ENCODE data around the gene SSBP1.
A peak's percentile ranks its signal among the peaks of the same experiment; 100 is the strongest.
"Not testable (repeated sequence)": the region's sequence is repeated elsewhere in the genome, so short reads cannot be mapped to it uniquely, and the experiment has no call there.

The SSBP1 gene

DNA sequence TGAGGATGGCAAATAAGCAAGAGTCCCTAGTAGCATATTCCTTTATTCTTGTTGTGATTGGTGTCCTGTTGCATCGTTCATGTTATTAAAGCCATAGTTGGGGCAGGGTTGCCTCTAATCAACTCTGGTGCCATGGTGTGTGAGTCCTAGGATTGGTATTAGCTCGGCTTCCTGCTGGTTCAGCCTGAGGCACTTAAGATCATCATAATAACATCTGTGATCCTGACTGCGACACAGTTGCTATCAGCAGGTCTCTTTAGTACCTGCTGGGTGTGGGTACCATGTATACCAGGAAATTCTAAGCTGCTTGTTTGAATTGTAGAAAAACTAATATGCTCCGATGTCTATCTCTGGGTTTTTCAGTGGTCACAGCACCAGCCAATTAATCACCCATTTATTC, 28.4 kb upstream of the SSBP1 start:
- no peak for DNase-seq

DNA sequence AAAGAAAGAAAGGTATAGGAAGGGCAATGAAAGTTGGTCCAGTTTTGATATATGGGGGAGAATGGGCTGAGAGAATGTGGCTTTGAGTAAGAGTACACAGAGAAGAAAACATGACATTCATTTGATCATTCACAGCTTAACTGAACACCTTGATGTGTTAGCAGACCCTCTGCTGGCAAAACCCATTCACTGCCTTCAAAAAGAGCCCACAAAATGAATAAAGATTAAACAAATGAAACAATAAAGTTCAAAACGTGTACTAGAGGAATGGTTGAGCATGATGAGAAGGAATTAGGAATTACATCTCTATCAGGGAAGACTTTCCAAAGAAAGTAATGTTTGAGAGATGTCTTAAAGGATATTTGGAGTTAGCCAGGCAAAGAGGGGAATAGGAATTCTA, 27.9 kb upstream of the SSBP1 start:
- no peak for DNase-seq

DNA sequence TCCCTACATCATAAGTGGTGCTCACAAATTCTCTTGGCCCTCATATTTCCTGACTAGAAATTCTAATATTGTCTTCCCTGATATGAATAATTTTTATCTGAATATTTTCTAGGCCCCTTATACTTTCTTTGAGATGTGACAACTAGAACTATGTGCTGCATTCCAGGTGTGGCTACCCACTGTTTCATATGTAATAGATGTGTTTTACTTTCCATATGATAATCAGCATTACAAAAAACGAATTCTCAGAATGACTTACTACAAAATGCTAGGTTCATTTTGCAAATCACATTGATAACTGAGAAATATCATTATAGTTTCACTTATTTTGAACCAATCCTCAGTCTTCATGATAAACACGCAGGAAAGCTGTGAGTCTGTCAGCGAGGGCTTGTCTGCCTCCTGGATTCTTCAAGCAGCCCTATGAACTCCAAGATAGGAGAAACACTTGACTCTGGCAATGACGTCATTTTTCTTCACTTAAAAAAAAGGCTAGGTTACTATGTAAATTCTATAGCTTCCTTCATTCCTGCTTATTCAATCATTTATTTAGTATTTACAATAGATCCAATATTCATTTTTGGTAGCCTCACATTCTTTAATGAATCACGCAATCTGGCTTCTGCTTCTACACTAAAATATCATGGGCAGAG, 25.4 kb upstream of the SSBP1 start:
- DNase-seq = no peak

DNA sequence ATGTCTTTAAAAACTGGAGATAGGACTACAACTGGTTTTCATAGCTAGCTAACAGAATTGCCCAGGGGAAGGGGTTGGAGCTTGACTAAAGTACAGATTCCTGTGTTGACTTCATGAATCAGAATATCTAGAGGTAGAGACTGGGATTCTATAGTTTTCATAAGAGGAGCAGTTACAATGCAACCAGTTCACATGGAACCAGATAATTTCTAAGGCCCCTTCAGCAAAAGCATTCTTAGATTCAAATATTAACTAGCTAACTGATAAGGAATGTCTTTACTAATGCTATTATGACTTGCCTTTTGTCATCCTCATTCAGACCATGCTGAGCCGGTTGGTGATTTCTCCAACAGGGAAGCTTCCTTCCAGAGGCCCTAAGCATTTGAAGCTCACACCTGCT, 24.3 kb upstream of the SSBP1 start:
- DNase-seq = no peak

DNA sequence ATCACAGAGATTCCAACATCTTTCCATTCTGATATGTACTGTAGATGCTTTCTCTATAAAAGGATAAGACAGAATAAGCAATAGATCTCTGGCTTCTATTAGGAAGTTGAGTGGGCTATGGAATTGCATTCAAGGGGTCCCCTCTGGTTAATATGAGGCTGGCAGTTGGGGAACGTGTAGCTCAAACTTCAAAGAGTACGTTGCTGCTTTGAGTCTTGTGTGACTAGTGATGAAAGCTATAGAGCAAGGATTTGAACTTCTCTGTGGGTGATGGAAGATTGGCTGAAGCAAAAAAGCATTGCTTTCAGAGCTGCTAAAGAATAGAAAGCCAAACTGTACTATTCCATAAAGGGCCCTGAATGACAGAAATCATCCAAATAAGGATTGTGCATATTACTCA, 23.6 kb upstream of the SSBP1 start:
- no peak for DNase-seq

DNA sequence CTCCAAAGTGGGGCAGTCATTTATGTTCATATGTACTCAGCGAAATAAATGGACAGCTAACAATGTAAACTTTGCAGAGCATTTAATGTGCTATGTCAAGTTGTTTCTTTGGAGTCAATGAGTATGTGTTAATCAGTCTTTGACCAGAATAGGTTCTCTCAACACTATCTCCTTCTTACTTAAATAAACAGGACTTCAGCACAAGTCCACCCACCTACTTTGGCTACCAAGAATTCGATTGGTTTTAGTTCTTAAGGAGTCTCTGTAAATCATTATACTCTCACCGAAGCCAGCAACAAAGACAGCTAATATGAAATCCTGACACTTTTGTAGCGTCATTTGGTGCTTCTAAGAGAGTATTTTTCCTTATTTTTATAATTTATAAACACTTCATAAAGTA, 23.1 kb upstream of the SSBP1 start:
- DNase-seq = no peak

DNA sequence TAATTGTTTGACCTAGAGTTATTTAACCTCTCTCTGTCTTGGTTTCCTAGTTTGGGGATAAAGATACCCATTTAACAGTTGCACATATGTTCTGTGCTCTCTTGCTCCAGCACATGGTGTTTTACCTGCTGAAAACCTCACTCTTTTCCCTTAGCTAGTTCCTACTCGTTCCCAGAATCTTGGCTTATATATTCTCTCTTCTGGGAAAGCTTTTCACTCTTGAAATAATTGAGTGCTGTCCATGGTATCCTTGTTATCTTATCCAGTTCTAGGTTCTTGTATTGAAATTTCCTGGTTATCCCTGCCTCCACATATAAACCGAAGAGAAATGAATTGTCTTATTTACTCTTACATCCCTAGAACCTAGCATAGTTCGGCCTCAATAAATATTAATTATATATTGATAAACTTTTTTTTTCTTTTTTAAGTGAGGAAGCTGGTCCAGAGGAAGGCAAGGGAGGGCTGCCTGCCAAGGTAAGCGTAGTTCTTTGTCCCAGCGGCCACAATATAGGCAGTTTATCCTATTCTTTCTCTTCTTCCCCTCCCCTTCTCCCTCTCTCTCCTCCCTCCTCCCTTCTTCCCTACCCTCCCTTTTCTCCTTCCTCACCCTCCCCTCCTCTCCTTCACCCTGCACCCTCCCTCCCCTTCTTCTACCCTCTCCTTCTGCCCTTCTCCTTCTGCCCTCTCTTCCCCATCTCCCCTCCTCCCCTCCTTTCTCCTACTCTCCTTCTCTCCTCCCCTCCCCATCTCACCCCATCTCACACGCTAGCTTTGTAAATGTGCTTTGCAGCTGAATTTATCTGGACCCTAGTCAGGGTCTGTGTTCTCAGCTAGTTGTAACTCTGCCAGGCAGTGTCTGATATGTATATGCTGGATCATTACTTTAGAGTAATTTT, 22.1 kb upstream of the SSBP1 start:
- DNase-seq = no peak

DNA sequence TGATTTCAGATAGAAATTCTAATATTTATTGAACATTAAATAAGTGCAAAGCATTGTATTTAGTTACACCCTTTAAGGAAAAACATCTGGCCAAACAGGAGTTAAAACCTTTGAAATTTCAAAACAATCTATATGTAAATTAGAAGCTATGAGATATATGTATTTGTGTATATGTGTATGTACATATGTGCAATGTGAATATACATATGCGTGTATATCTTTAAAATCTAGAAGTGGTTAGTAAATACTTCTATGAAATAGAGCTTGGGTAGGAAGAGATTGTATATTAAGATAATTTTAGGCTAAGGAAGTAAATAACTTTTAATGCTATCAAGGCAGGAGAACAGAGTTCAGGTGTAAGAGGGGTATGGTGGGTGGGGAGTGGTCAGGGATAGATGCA, 20.7 kb upstream of the SSBP1 start:
- DNase-seq = no peak

DNA sequence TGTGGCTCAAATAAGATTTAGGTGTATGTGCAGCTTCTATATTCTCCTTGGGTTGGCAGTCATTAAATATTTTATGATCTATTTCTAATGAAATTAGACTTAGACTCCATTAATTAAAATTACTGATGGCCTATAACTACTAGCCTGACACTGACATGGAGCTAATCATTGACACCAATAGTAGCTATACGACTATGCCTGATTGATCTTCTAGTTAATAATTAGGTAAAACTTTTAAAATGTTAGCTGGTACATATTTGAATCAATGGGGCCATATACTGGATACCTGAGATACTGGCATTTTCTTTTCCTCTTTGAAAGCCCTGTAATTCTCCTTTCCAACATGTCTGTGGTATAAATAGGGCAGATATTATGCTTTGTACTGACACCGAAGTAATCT, 15.6 kb upstream of the SSBP1 start:
- no peak for DNase-seq

DNA sequence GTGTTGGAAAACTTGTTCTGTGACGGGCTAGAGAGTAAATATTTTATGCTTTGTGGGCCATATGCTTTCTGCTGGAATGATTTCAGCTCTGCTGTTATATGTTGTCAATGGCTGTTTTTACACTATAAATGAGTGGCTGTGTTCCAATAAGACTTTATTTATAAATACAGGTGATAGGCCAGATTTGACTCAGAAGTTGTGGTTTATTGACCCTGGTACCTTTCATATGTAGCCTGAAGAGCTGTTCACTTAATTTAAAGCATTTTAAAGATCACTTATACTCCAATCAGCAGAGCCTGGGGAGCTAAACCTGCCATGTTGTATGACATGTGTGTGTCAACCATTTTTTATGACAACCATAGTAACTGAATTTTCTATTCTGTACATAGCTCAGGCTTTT, 9.1 kb upstream of the SSBP1 start:
- no peak for DNase-seq

DNA sequence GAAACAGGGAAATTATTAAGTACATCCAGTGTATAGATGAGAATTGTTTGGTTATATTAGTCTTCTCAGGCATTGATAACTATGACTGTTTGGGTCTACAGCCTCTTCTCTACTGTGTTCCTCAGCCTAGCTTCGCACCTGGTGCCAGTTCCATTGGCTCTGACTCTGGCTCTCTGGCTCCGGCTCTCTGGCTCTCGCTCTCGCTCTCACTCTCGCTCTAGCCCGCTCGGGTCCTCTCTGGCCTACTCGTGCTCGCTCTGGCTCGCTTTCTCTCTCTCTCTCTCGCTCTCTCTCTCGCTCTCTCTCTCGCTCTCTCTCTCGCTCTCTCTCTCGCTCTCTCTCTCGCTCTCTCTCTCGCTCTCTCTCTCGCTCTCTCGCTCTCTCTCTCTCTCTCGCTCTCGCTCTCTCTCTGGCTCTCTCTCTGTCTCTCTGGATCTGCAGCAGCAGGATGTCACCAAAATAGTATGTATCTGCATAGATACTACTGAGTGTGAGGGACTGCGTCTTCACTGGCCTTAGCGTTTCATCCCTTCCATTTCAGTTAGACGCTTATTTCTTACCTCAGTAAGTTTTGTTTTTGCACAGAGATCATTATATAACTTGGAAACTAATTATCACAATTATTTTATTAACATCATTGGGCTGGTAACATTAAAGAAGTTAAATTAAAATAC, 6.5 kb upstream of the SSBP1 start:
- no peak for DNase-seq

DNA sequence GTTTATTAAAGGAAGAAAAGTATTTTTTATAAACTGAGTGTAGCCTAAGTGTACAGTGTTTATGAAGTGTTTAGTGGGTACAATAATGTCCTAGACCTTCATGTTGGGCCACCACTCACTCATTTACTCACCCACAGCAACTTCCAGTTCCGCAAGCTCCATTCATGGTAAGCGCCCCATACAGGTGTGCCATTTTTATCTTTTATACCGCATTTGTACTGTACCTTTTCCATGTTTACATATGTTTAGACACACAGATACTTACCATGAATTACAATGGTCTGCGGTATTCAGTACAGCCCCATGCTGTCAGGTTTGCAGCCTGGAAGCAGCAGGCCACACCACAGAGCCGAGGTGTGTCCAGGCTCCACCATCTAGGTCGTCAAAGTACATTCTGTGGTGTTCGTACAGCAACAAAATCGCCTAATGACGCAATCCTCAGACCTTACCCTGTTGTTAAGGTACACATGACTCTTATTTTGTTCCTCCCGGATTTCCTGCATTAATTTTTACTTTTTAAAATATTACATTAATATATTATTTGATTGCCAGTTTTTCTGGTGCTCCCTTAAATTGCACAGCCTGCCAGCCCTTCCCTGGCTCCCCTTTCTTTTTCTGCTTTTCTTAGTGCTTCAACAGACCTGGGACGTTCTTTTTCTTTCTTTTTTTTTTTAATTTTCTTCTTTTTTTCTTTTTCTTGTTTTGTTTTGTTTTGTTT, 881 bp upstream of the SSBP1 start:
- peak in 1 of 2 experiments; percentile 9 for DNase-seq

DNA sequence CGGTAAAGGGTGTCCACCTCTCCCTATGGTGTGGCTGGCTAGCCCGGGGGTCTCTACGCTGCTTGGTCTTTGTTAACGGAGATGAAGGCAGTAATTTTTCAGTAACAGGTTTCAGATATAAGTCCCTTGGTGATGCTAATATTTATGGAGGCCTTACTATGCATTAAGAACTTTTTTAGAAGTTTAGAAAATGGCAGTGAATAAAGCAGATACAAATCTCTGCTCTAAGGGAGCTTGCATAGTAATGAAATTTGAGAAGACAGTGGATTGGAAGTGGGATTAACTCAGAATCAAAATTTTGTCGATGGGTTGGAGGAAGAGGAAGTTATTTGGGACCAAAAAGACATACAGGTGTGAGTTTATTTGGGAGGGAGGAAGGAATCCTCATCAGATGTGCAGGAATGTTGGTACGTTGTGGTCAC, 445 bp downstream of the SSBP1 start:
- no peak for DNase-seq

DNA sequence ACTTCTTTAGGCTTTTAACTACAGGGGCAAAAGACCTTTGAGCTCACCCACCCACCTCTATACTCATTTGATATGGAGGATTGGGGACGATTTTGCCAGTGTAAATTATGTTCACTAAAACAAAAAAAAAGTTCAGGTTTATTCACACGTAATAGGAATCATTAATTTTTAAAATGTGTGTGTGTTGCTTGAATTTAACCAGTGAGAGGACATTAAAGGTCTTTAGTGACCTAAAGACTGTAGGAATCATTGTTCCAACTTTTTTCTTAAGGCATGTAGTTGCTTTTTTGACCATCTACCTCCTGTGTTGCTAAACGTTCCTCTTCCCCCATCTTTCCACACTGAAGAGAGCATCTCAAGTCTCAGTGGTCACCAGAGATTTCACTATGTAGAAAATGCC, 1.1 kb downstream of the SSBP1 start:
- DNase-seq = no peak

DNA sequence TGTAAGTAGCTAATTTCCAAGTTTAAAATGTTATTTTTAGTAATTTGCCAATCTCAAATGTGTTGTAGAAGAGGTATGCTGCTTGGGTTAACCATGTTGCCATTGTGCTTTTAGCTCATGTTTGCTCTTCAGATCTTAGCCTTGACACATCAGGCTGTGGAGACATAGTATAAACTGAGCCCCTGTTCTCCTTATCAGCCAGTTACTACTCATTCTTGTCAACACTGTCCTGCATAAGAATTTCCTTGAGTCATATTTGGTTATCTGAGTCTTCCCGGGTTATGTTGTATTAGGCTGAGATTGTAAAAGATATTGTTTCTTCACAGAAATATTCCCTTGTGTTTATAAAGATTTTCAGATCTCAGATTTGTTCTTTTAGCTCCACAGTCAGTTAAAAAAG, 4.1 kb downstream of the SSBP1 start:
- DNase-seq = no peak

DNA sequence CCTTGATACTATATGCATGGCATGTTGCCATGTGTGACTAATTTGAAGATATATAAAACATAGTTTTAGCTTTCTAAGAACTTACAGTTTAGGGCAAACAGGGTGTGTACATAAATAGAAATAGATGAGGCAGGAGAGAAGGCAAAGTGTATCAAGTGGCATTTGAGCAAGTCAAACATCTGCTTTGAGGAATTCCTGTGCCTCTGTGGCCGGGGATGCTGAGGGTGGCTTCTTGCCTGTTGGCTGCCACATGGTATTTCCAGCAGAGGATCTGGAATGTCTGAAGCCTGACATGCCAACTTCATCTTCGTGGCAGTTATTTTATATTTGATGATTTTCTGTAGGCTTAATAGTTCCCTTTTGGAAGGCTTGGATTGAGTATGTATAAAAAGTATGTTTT, 6.0 kb downstream of the SSBP1 start:
- DNase-seq = no peak

DNA sequence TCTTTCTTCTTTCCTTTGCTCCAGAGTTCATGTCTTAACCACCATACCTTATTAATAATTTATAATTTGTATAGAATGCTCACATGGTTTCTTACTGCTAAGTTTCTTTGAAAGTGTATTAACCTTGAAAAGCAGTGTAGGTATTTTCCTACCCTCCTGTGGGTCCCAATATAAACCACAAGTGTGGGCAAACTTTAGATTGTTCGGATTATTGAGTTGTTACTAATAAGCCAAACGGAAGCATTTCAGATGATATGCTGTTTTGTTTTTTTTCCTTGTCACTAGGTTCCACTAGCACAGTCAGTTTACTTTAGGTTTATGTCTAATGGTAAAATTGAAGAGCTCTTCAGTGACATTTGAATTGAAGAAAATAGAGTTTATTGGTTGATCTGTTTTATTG, 10.2 kb downstream of the SSBP1 start:
- no peak for DNase-seq

DNA sequence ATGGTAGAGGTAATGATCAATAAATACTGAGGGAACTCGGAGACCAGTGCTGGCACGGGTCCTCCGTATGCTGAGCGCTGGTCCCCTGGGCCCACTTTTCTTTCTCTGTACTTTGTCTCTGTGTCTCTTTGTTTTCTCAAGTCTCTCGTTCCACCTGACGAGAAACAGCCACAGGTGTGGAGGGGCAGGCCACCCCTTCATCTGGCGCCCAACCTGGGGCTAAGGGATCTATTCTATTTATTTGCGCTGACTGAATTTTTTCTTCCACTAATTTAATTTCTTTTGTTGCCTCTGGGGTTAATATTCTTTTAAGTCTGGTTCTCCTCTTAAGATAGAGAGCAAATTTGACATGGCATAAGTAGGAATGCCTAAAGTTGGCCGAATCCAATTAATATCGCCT, 13.7 kb downstream of the SSBP1 start:
- not testable (repeated sequence) for DNase-seq

DNA sequence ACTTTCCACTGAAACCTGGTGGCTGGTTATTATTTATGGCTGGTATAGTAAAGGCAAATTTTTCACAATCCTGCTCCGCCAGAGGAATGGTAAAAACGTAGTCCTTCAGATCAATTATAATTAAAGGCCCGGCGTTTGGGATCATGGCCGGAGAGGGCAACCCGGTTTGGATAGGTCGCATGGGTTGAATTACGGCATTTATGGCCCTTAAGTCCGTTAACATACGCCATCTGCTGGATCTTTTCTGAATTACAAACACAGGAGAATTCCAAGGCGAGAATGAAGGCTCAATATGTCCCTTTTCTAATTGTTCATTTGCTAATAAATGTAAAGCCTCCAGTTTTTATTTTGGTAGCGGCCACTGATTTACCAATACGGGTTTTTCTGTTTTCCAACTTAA, 14.5 kb downstream of the SSBP1 start:
- peak in 1 of 2 experiments; percentile 20 for DNase-seq

DNA sequence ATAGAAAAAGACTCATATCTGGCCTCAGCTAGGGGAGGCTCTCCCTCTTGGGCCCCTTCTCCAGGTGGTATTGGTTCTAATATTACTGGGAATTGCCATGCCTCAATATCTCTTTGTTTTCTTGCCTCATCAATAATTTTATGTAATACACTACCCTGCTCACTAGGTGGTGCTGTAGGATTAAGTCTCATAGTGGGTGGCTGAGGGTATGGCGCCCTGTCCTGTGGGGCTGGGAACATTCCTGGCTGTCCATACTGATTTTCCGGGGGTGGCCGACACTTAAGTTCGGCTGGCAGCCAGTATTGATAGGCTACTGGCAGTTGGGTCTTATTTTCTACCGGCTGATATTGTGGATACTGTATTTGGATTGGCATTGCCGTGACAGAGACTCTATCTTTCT, 16.8 kb downstream of the SSBP1 start:
- DNase-seq = peak in 1 of 2 experiments; percentile 43

DNA sequence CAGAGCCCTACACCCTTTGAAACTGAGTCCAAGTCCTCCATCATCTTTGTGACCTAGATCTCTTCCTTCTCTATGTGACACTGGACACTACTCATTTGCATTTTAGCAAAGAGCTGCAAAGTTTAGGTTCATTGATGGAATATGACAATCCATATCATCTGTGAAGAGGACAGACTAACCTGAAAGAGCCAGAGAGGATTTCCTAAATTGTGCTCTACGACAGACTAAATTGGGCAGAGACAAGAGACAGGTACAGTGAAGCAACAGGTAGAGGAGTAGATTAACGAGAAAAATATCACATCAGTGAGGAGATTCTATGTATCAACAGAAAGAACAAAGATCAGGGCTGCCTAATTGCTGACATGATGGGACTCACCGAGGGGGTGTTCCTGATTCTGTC, 25.6 kb downstream of the SSBP1 start, which contains the start of gene TAS2R3:
Gene TAS2R3 (plus strand): TSS at position 301 of the 400 bp plus-strand sequence. CDS start 62 bp downstream, at position 363.
- DNase-seq = no peak

DNA sequence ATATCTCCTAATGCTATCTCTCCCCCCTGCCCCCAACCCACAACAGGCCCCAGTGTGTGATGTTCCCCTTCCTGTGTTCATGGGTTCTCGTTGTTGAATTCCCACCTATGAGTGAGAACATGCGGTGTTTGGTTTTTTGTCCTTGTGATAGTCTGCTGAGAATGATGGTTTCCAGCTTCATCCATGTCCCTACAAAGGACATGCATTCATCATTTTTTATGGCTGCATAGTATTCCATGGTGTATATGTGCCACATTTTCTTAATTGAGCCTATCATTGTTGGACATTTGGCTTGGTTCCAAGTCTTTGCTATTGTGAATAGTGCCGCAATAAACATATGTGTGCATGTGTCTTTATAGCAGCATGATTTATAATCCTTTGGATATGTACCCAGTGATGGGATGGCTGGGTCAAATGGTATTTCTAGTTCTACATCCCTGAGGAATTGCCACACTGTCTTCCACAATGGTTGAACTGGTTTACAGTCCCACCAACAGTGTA, 32.0 kb downstream of the SSBP1 start:
- DNase-seq = not testable (repeated sequence)

DNA sequence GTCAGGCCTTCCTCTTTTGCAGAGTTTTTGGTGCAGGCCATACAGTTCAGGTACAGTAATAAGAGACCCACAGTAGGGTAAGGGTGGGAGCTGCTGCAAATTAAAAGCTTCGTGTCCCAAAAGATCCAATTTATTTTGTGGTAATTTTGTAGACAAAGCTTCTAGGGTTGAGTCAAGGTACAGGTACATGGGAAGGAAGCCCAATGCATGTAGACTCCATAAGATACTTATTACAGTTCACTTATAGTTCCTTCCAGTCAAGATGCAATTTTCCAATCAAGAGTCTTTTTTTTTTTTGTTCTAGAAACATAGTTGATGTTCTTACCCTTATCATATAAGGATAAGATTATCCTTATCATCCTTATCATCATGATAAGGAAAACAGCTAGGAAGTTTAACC, 38.2 kb downstream of the SSBP1 start, which contains the start of gene TAS2R4:
Gene TAS2R4 (plus strand): TSS at position 301 of the 400 bp plus-strand sequence. CDS start 1,815 bp downstream, outside the sequence.
- DNase-seq = no peak

Data from NCI-H524 (cell line).